Osteocyte (in vitro differentiated cells): ENCODE results near the gene SFT2D1. TPM values are rescaled to one million over a fixed set of nuclear protein-coding genes. Genes with fewer than 3 reads are reported as not detected.

Source experiments
- DNase-seq: peaks from one replicate; pipeline ENCODE4 v3.0.0; 2021; ENCODE audit warnings: mixed read lengths; ENCODE audit not compliant: unreplicated experiment; ENCODE audit errors: extremely low spot score
- H3K27ac Mint-ChIP-seq: one replicate; pipeline ENCODE4 v1.8.0; 2021; ENCODE audit warnings: mild to moderate bottlenecking, mixed read lengths; ENCODE audit not compliant: unreplicated experiment
- H3K27me3 Mint-ChIP-seq: one replicate; pipeline ENCODE4 v1.8.0; 2021; ENCODE audit warnings: mixed read lengths; ENCODE audit not compliant: unreplicated experiment
- H3K36me3 Mint-ChIP-seq: one replicate; pipeline ENCODE4 v1.8.0; 2021; ENCODE audit warnings: mixed read lengths; ENCODE audit not compliant: unreplicated experiment
- H3K4me1 Mint-ChIP-seq: one replicate; pipeline ENCODE4 v1.8.0; 2021; ENCODE audit warnings: mixed read lengths; ENCODE audit not compliant: unreplicated experiment
- H3K4me3 Mint-ChIP-seq: one replicate; pipeline ENCODE4 v1.8.0; 2021; ENCODE audit warnings: mild to moderate bottlenecking, moderate library complexity, mixed read lengths; ENCODE audit not compliant: unreplicated experiment
- H3K9me3 Mint-ChIP-seq: one replicate; pipeline ENCODE4 v1.8.0; 2021; ENCODE audit warnings: mixed read lengths; ENCODE audit not compliant: unreplicated experiment
- CTCF ChIP-seq: fragments of 200-600 bp; sonication (generic); IDR thresholded peaks from 2 replicates; pipeline ENCODE4 v1.5.0; 2021; ENCODE audit warnings: antibody characterized with exemption, mild to moderate bottlenecking, moderate library complexity
- total RNA-seq: library from RNA; stranded (reverse); gene quantifications from 2 replicates; pipeline ENCODE4 v1.2.1, GENCODE V29; 2021

Gene SFT2D1
- total RNA-seq, 1 donor from 2014 or later: 34.0 TPM

- Mint-ChIP-seq H3K27me3 (no peaks in the 10 kb centered on the region), H3K27ac (no peak overlapping the region), H3K36me3 (peaks cover 23% of the 10 kb centered on the region), H3K4me3 (no peak overlapping the region), H3K4me1 (no peaks in the 10 kb centered on the region), H3K9me3 (no peaks in the 10 kb centered on the region)
- DNase-seq: peak; percentile 70
- no peak for TF ChIP-seq CTCF
These were observed 23.4 kb downstream of the SFT2D1 start for GRCh38 chr6:166318649-166319600.

- H3K9me3 Mint-ChIP-seq: no peaks in the 10 kb centered on the region
- peaks cover under 1% of the 10 kb centered on the region for H3K4me1 Mint-ChIP-seq
- no peak overlapping the region for H3K27ac Mint-ChIP-seq
- no peak for TF ChIP-seq CTCF
- H3K4me3 Mint-ChIP-seq: no peak overlapping the region
- peak; percentile 75 for DNase-seq
- peaks cover 21% of the 10 kb centered on the region for H3K36me3 Mint-ChIP-seq
- no peaks in the 10 kb centered on the region for H3K27me3 Mint-ChIP-seq
These were observed 24.1 kb downstream of the SFT2D1 start for GRCh38 chr6:166318227-166318626.

- peaks cover 18% of the 10 kb centered on the region for H3K36me3 Mint-ChIP-seq
- no peak overlapping the region for H3K27ac Mint-ChIP-seq
- H3K9me3 Mint-ChIP-seq: no peaks in the 10 kb centered on the region
- no peak overlapping the region for H3K4me3 Mint-ChIP-seq
- no peak for TF ChIP-seq CTCF
- H3K27me3 Mint-ChIP-seq: no peaks in the 10 kb centered on the region
- DNase-seq: peak; percentile 73
- H3K4me1 Mint-ChIP-seq: peaks cover 4% of the 10 kb centered on the region
These were observed 24.8 kb downstream of the SFT2D1 start for GRCh38 chr6:166317261-166318212.

- H3K27ac Mint-ChIP-seq: no peak overlapping the region
- peaks cover 4% of the 10 kb centered on the region for H3K4me1 Mint-ChIP-seq
- DNase-seq: no peak
- peaks cover 4% of the 10 kb centered on the region for H3K27me3 Mint-ChIP-seq
- H3K4me3 Mint-ChIP-seq: no peak overlapping the region
- TF ChIP-seq CTCF: no peak
- peaks cover 12% of the 10 kb centered on the region for H3K36me3 Mint-ChIP-seq
- no peaks in the 10 kb centered on the region for H3K9me3 Mint-ChIP-seq
These were observed 26.9 kb downstream of the SFT2D1 start for GRCh38 chr6:166315436-166315835.
